Muscle of leg (tissue), 11 donors: ENCODE results near the gene INHBC. TPM values are rescaled to one million over a fixed set of nuclear protein-coding genes. Genes with fewer than 3 reads are reported as not detected.
"Not testable (repeated sequence)": the region's sequence is repeated elsewhere in the genome, so short reads cannot be mapped to it uniquely, and the experiment has no call there.

Source experiments
- DNase-seq: peaks from one replicate; pipeline ENCODE4 v3.0.0; 2013
- H3K27ac ChIP-seq: one replicate; pipeline ENCODE4 v1.5.1; 2013; ENCODE audit warnings: mild to moderate bottlenecking, low read length, control low read depth
- H3K27me3 ChIP-seq: one replicate; pipeline ENCODE4 v1.6.1; 2013; ENCODE audit warnings: low read length; ENCODE audit not compliant: control insufficient read depth, insufficient read depth
- H3K36me3 ChIP-seq: one replicate; pipeline ENCODE4 v1.6.1; 2013; ENCODE audit warnings: low read length; ENCODE audit not compliant: control insufficient read depth, insufficient read depth
- H3K4me1 ChIP-seq: one replicate; pipeline ENCODE4 v1.6.1; 2013; ENCODE audit warnings: low read length; ENCODE audit not compliant: control insufficient read depth, insufficient read depth
- H3K4me3 ChIP-seq: one replicate; pipeline ENCODE4 v1.5.1; 2013; ENCODE audit warnings: low read length, control low read depth
- H3K9me3 ChIP-seq: replicated peaks from 2 replicates; pipeline ENCODE4 v1.6.1; 2013; ENCODE audit warnings: low read depth, low read length; ENCODE audit not compliant: control insufficient read depth
- WGBS: methylation state at CpG from one replicate; pipeline ENCODE4 v1.1.5; 2013; ENCODE audit warnings: missing lambda C conversion rate; ENCODE audit not compliant: insufficient coverage; 5-methylcytosine and 5-hydroxymethylcytosine counted together
- polyA plus RNA-seq, 8 donors: library from polyadenylated mRNA; unstranded; fragments of 120-200 nt; gene quantifications; one replicate each; pipeline versions ENCODE4 v1.2.1 to v1.2.3, GENCODE V29; 2013; ENCODE audit warnings: inconsistent platforms in 1 of 8, low replicate concordance in 1 of 8; ENCODE audit not compliant: insufficient read length in 8 of 8, insufficient read depth in 1 of 8
- total RNA-seq: library from RNA; stranded (reverse); fragments of 120-200 nt; gene quantifications from one replicate; pipeline ENCODE4 v1.2.4, GENCODE V29; 2013

INHBC gene
- total and polyA plus RNA-seq, 9 donors, result 0.07 to 0.19 (median 0.12) TPM; not detected in 2

DNA sequence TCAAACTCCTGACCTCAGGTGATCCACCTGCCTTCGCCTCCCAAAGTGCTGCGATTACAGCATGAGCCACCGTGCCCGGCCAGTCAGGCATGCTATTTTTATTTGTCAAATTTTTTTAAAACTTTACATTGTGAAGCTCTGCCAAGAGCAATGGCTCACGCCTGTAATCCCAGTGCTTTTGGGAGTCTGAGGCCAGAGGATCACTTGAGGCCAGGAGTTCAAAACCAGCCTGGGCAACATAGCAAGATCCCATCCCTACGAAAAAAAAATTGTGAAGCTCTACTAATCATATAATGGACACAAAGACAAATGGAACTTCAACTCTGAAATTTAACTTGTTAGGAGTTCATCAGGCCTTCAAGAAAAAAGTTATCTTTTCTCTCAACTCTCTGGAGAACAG lies 5.6 kb upstream of the INHBC start:
- no peaks in the 10 kb centered on the region for H3K27me3 ChIP-seq
- H3K27ac ChIP-seq, result peak overlapping the region; percentile 99
- 78% methylated on average over 4 of the region's 6 CpGs for WGBS
- no peak overlapping the region for H3K4me3 ChIP-seq
- H3K9me3 ChIP-seq, result no peaks in the 10 kb centered on the region
- DNase-seq, result no peak
- H3K36me3 ChIP-seq, result peaks cover 6% of the 10 kb centered on the region
- H3K4me1 ChIP-seq, result peaks cover 7% of the 10 kb centered on the region

DNA sequence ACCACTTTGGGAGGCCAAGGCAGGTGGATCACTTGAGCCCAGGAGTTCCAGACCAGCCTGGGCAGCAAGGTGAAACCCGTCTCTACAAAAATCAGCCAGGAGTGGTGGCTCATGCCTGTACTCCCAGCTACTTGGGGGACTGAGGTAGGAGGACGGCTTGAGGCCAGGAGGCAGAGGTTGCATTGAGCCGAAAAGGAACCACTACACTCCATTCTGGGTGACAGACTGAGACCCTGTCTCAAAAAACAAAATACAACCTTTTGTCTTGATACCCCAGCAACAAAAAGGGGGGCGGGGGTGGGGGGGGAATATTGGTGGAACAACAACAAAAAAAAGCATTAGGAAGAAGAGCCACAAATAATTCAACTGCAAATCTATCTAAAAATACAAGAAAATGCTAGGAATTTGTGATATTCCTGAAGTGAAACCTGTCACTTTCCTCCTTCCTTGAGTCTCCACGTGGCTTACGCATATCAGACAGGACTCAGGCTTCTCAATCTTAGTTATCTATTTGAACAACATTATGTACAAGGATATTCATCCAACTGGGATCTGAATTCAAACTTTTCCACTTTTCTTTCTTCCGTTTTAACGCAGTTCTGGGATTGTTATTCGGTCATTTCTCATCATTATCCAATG lies 5.0 kb upstream of the INHBC start:
- peaks cover 3% of the 10 kb centered on the region for H3K36me3 ChIP-seq
- no peaks in the 10 kb centered on the region for H3K9me3 ChIP-seq
- WGBS, result 0% methylated on average over 3 of the region's 9 CpGs
- H3K4me3 ChIP-seq, result peak overlapping the region; percentile 71
- H3K4me1 ChIP-seq, result peaks cover 12% of the 10 kb centered on the region
- no peaks in the 10 kb centered on the region for H3K27me3 ChIP-seq
- peak overlapping the region; percentile 99 for H3K27ac ChIP-seq
- peak; percentile 12 for DNase-seq

DNA sequence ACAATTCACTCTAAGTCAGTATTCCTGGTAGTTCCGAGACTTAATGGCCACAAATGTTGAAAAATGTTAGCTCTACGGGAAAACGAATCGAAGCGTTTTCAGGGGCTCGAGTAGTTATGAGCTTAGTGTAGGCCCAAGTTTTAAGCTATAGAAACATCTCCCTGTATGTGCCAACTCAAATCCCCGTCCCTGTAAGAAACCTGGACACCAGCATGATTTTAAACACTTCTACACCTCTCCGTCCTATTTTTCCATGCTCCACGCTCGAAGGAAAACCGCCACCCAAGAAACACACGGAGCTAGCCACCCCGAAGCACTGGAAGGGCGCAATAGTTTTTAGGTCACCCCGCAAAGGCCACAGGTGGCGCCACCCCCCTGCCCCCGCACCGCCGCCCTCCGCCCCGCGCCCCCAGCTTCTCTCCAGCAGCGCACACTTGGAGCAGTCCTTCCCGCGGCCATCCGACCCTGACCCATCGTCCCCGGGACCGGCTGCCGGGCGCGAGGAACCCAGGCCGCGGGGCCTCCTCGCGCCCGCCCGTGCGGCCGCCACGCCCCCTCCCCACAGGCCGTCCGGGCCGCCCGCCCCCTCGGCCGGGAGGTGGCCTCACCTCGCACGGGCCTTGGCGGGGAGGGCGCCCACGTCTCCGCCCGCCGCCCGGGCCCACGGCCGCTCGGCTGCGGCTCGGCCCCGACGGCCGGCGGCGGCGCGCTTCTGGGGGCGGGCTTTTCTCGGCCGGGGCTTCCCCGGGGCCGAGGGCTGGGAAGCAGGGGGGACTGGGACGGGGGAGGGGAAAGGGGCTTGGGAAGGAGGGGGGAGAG lies 4.3 kb upstream of the INHBC start:
- Histone ChIP-seq H3K36me3 (peaks cover 3% of the 10 kb centered on the region), H3K4me3 (peak overlapping the region; percentile 71), H3K27me3 (no peaks in the 10 kb centered on the region), H3K9me3 (no peaks in the 10 kb centered on the region), H3K4me1 (peaks cover 19% of the 10 kb centered on the region), H3K27ac (peak overlapping the region; percentile 99)
- DNase-seq, result peak; percentile 51
- WGBS, result under 1% methylated on average over 59 of the region's 74 CpGs

DNA sequence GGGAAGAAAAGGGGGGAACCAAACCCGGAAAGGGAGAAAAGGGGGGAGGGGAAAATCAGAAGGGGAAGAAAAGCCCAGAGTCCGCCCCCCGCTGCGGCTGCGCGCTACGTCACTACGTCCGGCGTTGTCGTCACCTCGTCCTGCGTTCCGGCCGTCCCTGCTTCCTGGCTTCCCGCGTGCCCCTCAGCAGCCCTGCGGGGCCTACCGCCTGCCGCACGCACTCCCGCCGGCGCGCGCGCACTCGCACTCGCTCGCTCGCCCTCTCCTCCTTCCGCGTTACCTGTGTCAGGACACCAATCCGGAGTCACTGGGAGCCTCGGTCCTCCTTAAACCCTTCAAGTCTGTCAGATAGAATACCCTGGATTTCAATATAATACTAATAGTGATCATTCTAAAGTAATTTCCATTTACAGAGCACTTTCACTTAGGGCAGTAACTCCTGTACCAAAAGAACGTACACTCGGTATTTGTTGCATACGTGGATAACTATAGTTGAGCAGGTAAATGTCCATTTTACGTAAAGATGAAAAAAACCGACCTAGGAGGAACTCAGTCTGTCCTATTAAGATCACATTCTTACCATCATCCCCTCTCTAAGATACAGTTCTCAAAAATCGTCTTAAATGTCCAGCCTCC lies 3.5 kb upstream of the INHBC start, which contains the start of gene R3HDM2:
R3HDM2 (minus strand) TSS at position 113 of the 636 bp plus-strand sequence. CDS start 120,615 bp downstream, outside the sequence.
- WGBS, result 1% methylated on average over 30 of the region's 41 CpGs

DNA sequence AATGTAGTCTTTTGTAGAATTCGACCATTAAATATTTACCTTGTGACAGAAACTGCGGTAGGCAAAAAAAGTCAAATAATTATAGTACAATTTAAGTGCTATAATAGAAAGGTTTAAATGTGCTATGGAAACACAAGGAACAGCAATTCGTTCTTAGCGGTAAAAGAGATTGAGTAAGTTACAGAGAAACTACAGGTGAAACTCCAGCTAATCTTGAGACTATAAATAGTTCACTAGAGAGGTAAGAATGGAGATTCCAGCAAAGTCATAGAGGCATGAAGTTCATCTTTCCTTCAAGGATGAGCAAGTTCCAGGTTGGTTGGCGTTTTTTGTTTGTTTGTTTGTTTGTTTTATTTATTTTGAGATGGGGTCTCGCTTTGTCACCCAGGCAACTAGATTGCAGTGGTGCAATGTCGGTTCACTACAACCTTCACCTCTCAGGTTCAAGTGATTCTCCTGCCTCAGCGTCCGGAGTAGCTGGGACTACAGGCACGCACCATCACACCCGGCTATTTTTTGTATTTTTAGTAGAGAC lies 2.9 kb upstream of the INHBC start:
- no CpG with 5 or more reads among the region's 11 CpGs for WGBS
- Histone ChIP-seq H3K4me3 (peak overlapping the region; percentile 52), H3K27ac (peak overlapping the region; percentile 93), H3K36me3 (no peaks in the 10 kb centered on the region), H3K4me1 (peaks cover 19% of the 10 kb centered on the region), H3K27me3 (no peaks in the 10 kb centered on the region), H3K9me3 (no peaks in the 10 kb centered on the region)
- DNase-seq, result no peak

More for the DNA sequence above, 3.5 kb upstream of the INHBC start, which contains the start of gene R3HDM2:
- no peaks in the 10 kb centered on the region for H3K27me3 ChIP-seq
- H3K9me3 ChIP-seq, result no peaks in the 10 kb centered on the region
- H3K4me3 ChIP-seq, result peak within 1 kb of the TSS; percentile 71
- peak; percentile 98 for DNase-seq
- H3K27ac ChIP-seq, result peak within 1 kb of the TSS; percentile 99
- H3K36me3 ChIP-seq, result no peaks in the 10 kb centered on the region
- H3K4me1 ChIP-seq, result peaks cover 19% of the 10 kb centered on the region

DNA sequence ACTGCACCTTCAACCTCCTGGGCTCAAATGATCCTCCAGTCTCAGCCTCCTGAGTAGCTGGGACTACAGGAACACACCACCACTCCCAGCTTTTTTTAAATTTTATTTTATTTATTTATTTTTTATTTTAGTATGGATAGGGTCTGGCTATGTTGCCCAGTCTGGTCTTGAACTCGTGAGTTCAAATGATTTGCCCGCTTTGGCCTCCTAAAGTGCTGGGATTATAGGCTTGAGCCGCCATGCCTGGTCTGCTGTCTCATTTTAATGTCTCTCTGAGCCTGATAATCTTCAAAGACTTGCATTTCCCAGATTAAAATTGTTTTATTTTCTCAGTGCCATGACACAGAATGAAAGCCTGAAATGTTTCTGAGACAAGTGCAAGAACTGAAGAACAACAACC lies 1.2 kb upstream of the INHBC start:
- DNase-seq, result no peak
- H3K27ac ChIP-seq, result no peak overlapping the region
- no peaks in the 10 kb centered on the region for H3K9me3 ChIP-seq
- H3K4me1 ChIP-seq, result peaks cover 19% of the 10 kb centered on the region
- 73% methylated on average over 3 of the region's 3 CpGs for WGBS
- no peak overlapping the region for H3K4me3 ChIP-seq
- no peaks in the 10 kb centered on the region for H3K36me3 ChIP-seq
- H3K27me3 ChIP-seq, result no peaks in the 10 kb centered on the region

DNA sequence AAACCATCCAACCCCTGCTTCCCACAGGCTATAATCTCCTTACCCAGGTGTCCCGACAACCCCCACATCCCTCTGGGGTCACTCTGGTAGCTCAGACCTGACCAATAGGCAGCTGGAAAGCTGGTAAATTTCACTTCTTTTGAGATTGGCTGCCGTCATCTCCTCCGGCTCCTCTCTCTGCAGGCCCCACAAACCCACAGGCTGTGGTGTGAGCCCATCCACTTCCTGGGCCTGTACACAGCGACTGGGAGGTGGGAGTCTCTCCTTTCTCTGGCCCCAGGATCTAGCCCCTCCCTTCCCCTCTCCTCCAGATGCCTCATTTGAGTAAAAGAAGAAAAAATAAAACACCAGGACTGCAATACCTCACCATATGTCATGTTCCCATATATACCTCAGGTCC lies 709 bp downstream of the INHBC start:
- Histone ChIP-seq H3K27ac (peak overlapping the region; percentile 9), H3K4me1 (peaks cover 12% of the 10 kb centered on the region), H3K9me3 (no peaks in the 10 kb centered on the region), H3K36me3 (no peaks in the 10 kb centered on the region), H3K4me3 (no peak overlapping the region), H3K27me3 (no peaks in the 10 kb centered on the region)
- DNase-seq, result peak; percentile 14
- 13% methylated on average over 1 of the region's 4 CpGs for WGBS

DNA sequence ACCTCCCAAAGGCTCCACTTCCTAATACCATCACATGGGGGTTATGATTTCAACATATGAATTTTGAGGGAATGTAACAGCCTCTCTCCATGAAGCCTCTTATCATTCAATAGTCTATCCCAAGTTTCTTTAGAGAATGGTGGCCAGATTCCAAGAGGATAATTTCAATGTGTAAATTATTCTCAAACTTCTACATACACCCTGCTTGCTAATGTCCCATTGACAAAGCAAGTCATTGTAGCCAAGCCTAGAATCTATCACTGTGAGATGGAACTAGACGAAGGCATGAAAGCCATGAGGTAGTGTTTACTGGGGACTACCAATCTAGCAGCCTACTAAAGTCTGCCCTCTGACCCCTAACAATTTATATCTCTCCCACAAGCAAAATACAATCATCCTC lies 3.8 kb downstream of the INHBC start:
- Histone ChIP-seq H3K4me1 (peaks cover 12% of the 10 kb centered on the region), H3K36me3 (no peaks in the 10 kb centered on the region), H3K27ac (no peak overlapping the region), H3K9me3 (no peaks in the 10 kb centered on the region), H3K27me3 (no peaks in the 10 kb centered on the region), H3K4me3 (no peak overlapping the region)
- no peak for DNase-seq
- WGBS, result no CpG with 5 or more reads among the region's 1 CpG

DNA sequence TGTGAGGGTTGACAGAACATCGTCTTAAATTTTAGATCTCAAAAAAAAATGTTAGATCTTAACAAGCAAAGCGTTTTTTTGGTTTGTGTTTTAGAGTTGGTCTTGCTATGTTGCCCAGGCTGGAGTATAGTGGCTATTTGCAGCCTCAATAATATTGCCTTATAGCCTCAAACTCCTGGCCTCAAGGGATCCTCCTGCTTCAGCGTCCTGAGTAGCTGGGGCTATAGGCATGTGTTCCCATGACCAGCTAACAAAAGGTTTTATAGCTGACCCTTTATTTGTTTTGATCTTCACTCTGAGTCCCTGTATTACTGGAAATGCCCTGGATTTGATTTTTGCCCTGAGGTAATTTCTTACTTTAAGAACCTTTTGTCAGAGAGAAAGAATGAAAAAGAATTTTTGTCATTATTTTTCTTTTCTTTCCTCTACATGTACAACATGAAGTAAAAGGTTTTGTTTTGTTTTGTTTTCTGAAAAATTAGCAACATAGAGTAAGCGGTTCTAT lies 5.2 kb downstream of the INHBC start:
- WGBS, result no CpG with 5 or more reads among the region's 4 CpGs
- DNase-seq, result no peak

DNA sequence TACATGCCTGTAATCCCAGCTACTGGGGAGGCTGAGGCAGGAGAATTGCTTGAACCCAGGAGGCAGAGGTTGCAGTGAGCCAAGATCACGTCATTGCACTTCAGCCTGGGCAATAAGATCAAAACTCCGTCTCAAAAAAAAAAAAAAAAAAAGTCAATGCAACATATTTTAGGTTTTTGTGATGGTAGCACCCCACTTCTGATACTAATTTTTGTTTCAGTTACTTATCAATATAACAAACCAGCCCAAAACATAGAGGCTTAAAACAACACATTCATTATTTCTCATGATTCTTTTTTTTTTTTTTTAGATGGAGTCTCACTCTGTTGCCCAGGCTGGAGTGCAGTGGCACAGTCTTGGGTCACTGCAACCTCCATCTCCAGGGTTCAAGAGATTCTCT lies 6.8 kb downstream of the INHBC start:
- H3K36me3 ChIP-seq, H3K4me1 ChIP-seq, H3K4me3 ChIP-seq, H3K27me3 ChIP-seq, H3K9me3 ChIP-seq, DNase-seq, H3K27ac ChIP-seq: not testable (repeated sequence)
- WGBS, result no CpG with 5 or more reads among the region's 2 CpGs

More for the DNA sequence above, 5.2 kb downstream of the INHBC start:
- Histone ChIP-seq H3K27ac (no peak overlapping the region), H3K27me3 (no peaks in the 10 kb centered on the region), H3K4me1 (peaks cover 5% of the 10 kb centered on the region), H3K9me3 (no peaks in the 10 kb centered on the region), H3K36me3 (no peaks in the 10 kb centered on the region), H3K4me3 (no peak overlapping the region)
